ENCODE data around the gene SYNRG. TPM values are rescaled to one million over a fixed set of nuclear protein-coding genes. Genes with fewer than 3 reads are reported as not detected.

Gene SYNRG
- total and polyA plus RNA-seq, 2 of the 13 experiments (the other 11 are each of a cell fraction or from before 2014, with no cell fraction given) = 7.3 to 8.7 TPM

- TF ChIP-seq ZBTB40 (IDR thresholded peaks at IDR 0.05) (no peak), ZBTB40 (CRISPR knock-in tag; IDR thresholded peaks at IDR 0.05) (0 out of 2 replicates have a peak, but pooled peaks have one; percentile 37), ZNF317 (CRISPR knock-in tag; IDR thresholded peaks at IDR 0.05) (no peak), ZNF646 (CRISPR knock-in tag; IDR thresholded peaks at IDR 0.05) (no peak), ZNF629 (CRISPR knock-in tag; conservative IDR thresholded peaks at IDR 0.05) (no peak; the same call in 1 of the 2 replicates), MAX (IDR thresholded peaks at IDR 0.05) (peak; percentile 91), ZFYVE20 (CRISPR knock-in tag; IDR thresholded peaks at IDR 0.05; ENCODE audit: borderline replicate concordance, low read depth) (no peak), ELF1 (CRISPR knock-in tag; IDR thresholded peaks at IDR 0.05) (peak; percentile 95), ZFY (CRISPR knock-in tag; IDR thresholded peaks at IDR 0.05) (peak; percentile 86), SPEN (CRISPR knock-in tag; IDR thresholded peaks at IDR 0.05; ENCODE audit: low read depth) (peak; percentile 80), ZNF768 (CRISPR knock-in tag; IDR thresholded peaks at IDR 0.05) (peak; percentile 42; the same call in 1 of the 2 replicates), MED13 (CRISPR knock-in tag; IDR thresholded peaks at IDR 0.05) (no peak)
Measured at GRCh38 chr17:37609170-37610040, at the start of gene SYNRG (continued).

Data from HepG2 (cell line).